Measurements from ENCODE around the gene ANKMY1. TPM values are rescaled to one million over a fixed set of nuclear protein-coding genes. Genes with fewer than 3 reads are reported as not detected.
"Not testable (repeated sequence)": the region's sequence is repeated elsewhere in the genome, so short reads cannot be mapped to it uniquely, and the experiment has no call there.

Gene ANKMY1
- polyA plus RNA-seq, 3 donors: 2.1 to 22.9 (median 2.9) TPM

GRCh38 chr2:240494942-240495341 lies 62.8 kb downstream of the ANKMY1 start:
- H3K36me3 Mint-ChIP-seq: peaks cover 38 to 62% of the 10 kb centered on the region in 2 donors
- 95% methylated on average over 4 of the region's 11 CpGs for WGBS (ENCODE audit: insufficient coverage)

GRCh38 chr2:240494194-240494793 lies 63.5 kb downstream of the ANKMY1 start:
- Mint-ChIP-seq H3K4me3 (no peak overlapping the region), H3K4me1 (no peaks in the 10 kb centered on the region), H3K27ac (no peak overlapping the region), H3K27me3 (ENCODE audit: low read depth in 3 of 3) (no peaks in the 10 kb centered on the region), H3K36me3 (peaks cover 38 to 57% of the 10 kb centered on the region in 2 donors), H3K9me3 (peaks cover 26 to 56% (median 49%) of the 10 kb centered on the region in 7 donors)
- Histone ChIP-seq H3K36me3 (replicated peaks in 1 of 2; ENCODE audit: control insufficient read depth in 1 of 2, insufficient read depth in 2 of 2, low read length in 2 of 2) (peaks cover 5 to 23% of the 10 kb centered on the region in 2 donors), H3K27ac (ENCODE audit: low read depth in 1 of 2, low read length in 2 of 2) (no peak overlapping the region), H3K27me3 (ENCODE audit: control insufficient read depth in 2 of 2, insufficient read depth in 2 of 2, low read length in 2 of 2) (no peaks in the 10 kb centered on the region), H4K20me1 (ENCODE audit: insufficient read depth, low read length) (no peaks in the 10 kb centered on the region), H3K9ac (ENCODE audit: insufficient read depth, low read length, poor library complexity, severe bottlenecking) (no peak overlapping the region), H3K4me2 (replicated peaks; ENCODE audit: extremely low read depth, low read length, poor library complexity, severe bottlenecking) (no peak overlapping the region), H3K79me2 (ENCODE audit: insufficient read depth, low read length) (no peaks in the 10 kb centered on the region), H3K4me3 (replicated peaks in 1 of 3; ENCODE audit: low read depth in 2 of 3, low read length in 3 of 3) (no peak overlapping the region), H2AFZ (ENCODE audit: insufficient read depth, low read depth, low read length, poor library complexity, severe bottlenecking) (no peak overlapping the region), H3K9me3 (replicated peaks in 1 of 2; ENCODE audit: control insufficient read depth in 1 of 2, insufficient read depth in 1 of 2, low read length in 2 of 2) (peaks cover 29 to 50% of the 10 kb centered on the region in 2 donors), H3K4me1 (ENCODE audit: control insufficient read depth in 1 of 2, insufficient read depth in 2 of 2, low read length in 2 of 2) (no peaks in the 10 kb centered on the region)
- no peak for TF ChIP-seq CTCF (IDR thresholded peaks at IDR 0.05)
- no peak for DNase-seq
- intact Hi-C loops (cut with micrococcal nuclease): no loop called here
- no CpG with 5 or more reads among the region's 1 CpG for WGBS (ENCODE audit: insufficient coverage)

More at GRCh38 chr2:240494942-240495341, 62.8 kb downstream of the ANKMY1 start:
- H2AFZ ChIP-seq (ENCODE audit: insufficient read depth, low read depth, low read length, poor library complexity, severe bottlenecking); H3K9ac ChIP-seq (ENCODE audit: insufficient read depth, low read length, poor library complexity, severe bottlenecking); H3K27ac Mint-ChIP-seq; H3K27ac ChIP-seq (ENCODE audit: low read depth in 1 of 2, low read length in 2 of 2); H3K4me3 Mint-ChIP-seq; H3K79me2 ChIP-seq (ENCODE audit: insufficient read depth, low read length); H3K4me3 ChIP-seq (replicated peaks in 1 of 3; ENCODE audit: low read depth in 2 of 3, low read length in 3 of 3); H3K4me2 ChIP-seq (replicated peaks; ENCODE audit: extremely low read depth, low read length, poor library complexity, severe bottlenecking); H3K27me3 Mint-ChIP-seq (ENCODE audit: low read depth in 3 of 3); H3K27me3 ChIP-seq (ENCODE audit: control insufficient read depth in 2 of 2, insufficient read depth in 2 of 2, low read length in 2 of 2); H4K20me1 ChIP-seq (ENCODE audit: insufficient read depth, low read length); intact Hi-C loops (cut with micrococcal nuclease); DNase-seq; H3K4me1 Mint-ChIP-seq; H3K4me1 ChIP-seq (ENCODE audit: control insufficient read depth in 1 of 2, insufficient read depth in 2 of 2, low read length in 2 of 2): not testable (repeated sequence)
- Histone ChIP-seq H3K36me3 (replicated peaks in 1 of 2; ENCODE audit: control insufficient read depth in 1 of 2, insufficient read depth in 2 of 2, low read length in 2 of 2) (peaks cover 7 to 27% of the 10 kb centered on the region in 2 donors), H3K9me3 (replicated peaks in 1 of 2; ENCODE audit: control insufficient read depth in 1 of 2, insufficient read depth in 1 of 2, low read length in 2 of 2) (peaks cover 29 to 43% of the 10 kb centered on the region in 2 donors)
- peaks cover 22 to 51% (median 43%) of the 10 kb centered on the region in 7 donors for H3K9me3 Mint-ChIP-seq

Data from CD14-positive monocyte (primary cell).